DMS114 treated with DMSO at 0.1 percent for 48 hours (cell line): ENCODE data around the gene MTERF1.

Experiments used
- DNase-seq: peaks from one replicate; lab custom pipeline; 2025; ENCODE audit not compliant: unreplicated experiment; lab: John Stamatoyannopoulos, UW

Gene MTERF1

GRCh38 chr7:91835826-91836368 is 44.6 kb downstream of the MTERF1 start:
- no peak for DNase-seq

- DNase-seq: no peak
Measured at GRCh38 chr7:91835091-91835825, 45.2 kb downstream of the MTERF1 start.

- no peak for DNase-seq
Measured at GRCh38 chr7:91832493-91833045, 47.9 kb downstream of the MTERF1 start.

GRCh38 chr7:91827169-91827568 is 53.3 kb downstream of the MTERF1 start:
- DNase-seq: no peak

GRCh38 chr7:91826377-91826776 is 54.1 kb downstream of the MTERF1 start:
- DNase-seq: no peak

- no peak for DNase-seq
Measured at GRCh38 chr7:91824201-91824600, 56.3 kb downstream of the MTERF1 start.
